Thymus (tissue), 11 donors: ENCODE data around the gene CCL26. TPM values are rescaled to one million over a fixed set of nuclear protein-coding genes. Genes with fewer than 3 reads are reported as not detected.
"Not testable (repeated sequence)": the region's sequence is repeated elsewhere in the genome, so short reads cannot be mapped to it uniquely, and the experiment has no call there.

Experiments used
- DNase-seq, 9 donors: peaks; one replicate each; pipeline ENCODE4 v3.0.0-alpha.2; 2013; ENCODE audit warnings: low spot score in 9 of 9, low read depth in 6 of 9, missing footprints in 1 of 9
- H3K27ac ChIP-seq, 2 donors: one replicate each; pipeline ENCODE4 v1.5.1; 2013; ENCODE audit warnings: control low read depth in 1 of 2, low read depth in 1 of 2, low read length in 1 of 2, mild to moderate bottlenecking in 1 of 2, moderate library complexity in 1 of 2
- H3K27me3 ChIP-seq, 2 donors: one replicate each; pipeline ENCODE4 v1.5.1; 2013; ENCODE audit warnings: low read length in 1 of 2; ENCODE audit not compliant: control insufficient read depth in 2 of 2, insufficient read depth in 1 of 2
- H3K36me3 ChIP-seq, 2 donors: one replicate each; pipeline ENCODE4 v1.5.1; 2013; ENCODE audit warnings: low read length in 1 of 2, mild to moderate bottlenecking in 1 of 2, moderate library complexity in 1 of 2; ENCODE audit not compliant: control insufficient read depth in 2 of 2, insufficient read depth in 2 of 2
- H3K4me1 ChIP-seq, 2 donors: one replicate each; pipeline ENCODE4 v1.5.1; 2013; ENCODE audit warnings: low read length in 2 of 2; ENCODE audit not compliant: control insufficient read depth in 2 of 2, insufficient read depth in 2 of 2
- H3K4me3 ChIP-seq, 2 donors: one replicate each; pipeline ENCODE4 v1.5.1; 2013; ENCODE audit warnings: low read length in 2 of 2, control low read depth in 1 of 2, mild to moderate bottlenecking in 1 of 2
- H3K9me3 ChIP-seq, 2 donors: one replicate each; pipeline ENCODE4 v1.5.1; 2013; ENCODE audit warnings: low read length in 1 of 2, mild to moderate bottlenecking in 1 of 2; ENCODE audit not compliant: control insufficient read depth in 2 of 2, insufficient read depth in 1 of 2
- WGBS: extraction: QIAGEN DNeasy Blood & Tissue Kit; methylation state at CpG from one replicate; pipeline ENCODE4 v1.1.7; 2013; 5-methylcytosine and 5-hydroxymethylcytosine counted together
- polyA plus RNA-seq: library from polyadenylated mRNA; stranded (reverse); fragments of 200-250 nt; gene quantifications from one replicate; pipeline ENCODE4 v1.2.3, GENCODE V29; 2013
- total RNA-seq: library from RNA; stranded (reverse); fragments of 120-200 nt; gene quantifications from one replicate; pipeline ENCODE4 v1.2.4, GENCODE V29; 2013
- donor health status: healthy.

CCL26 gene
- total and polyA plus RNA-seq, 2 donors: 0.14 to 3.1 TPM

DNA sequence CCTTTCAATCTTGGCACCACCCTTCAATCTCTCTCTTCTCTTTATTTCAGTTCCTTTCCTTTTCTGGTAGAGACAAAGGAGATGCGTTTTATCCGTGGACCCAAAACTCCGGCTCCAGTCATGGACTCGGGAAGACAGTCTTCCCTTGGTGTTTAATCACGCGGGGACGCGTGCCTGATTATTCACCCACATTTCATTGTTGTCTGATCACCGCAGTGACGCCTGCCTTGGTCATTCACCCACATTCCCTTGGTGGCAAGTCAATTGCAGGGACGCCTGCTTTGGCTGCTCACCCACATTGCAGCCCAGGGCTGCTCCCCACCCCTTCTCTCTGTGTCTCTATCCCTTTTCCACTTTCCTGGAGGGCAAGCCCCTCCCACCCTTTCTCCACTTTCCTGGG is 7.5 kb upstream of the CCL26 start:
- 89% methylated on average over 11 of the region's 11 CpGs for WGBS
- not testable (repeated sequence) for H3K4me3 ChIP-seq, H3K27ac ChIP-seq, H3K9me3 ChIP-seq, H3K36me3 ChIP-seq, DNase-seq, H3K4me1 ChIP-seq, H3K27me3 ChIP-seq

DNA sequence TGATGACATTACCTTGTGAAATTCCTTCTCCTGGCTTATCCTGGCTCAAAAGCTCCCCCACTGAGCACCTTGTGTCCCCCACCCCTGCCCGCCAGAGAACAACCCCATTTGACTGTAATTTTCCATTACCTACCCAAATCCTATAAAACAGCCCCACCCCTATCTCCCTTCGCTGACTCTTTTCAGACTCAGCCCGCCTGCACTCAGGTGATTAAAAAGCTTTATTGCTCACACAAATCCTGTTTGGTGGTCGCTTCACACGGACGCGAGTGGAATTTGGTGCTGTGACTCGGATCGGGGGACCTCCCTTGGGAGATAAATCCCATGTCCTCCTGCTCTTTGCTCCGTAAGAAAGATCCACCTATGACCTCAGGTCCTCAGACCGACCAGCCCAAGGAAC is 7.0 kb upstream of the CCL26 start:
- not testable (repeated sequence) for H3K9me3 ChIP-seq, H3K27ac ChIP-seq, DNase-seq, H3K36me3 ChIP-seq, H3K4me3 ChIP-seq, H3K4me1 ChIP-seq, H3K27me3 ChIP-seq
- 83% methylated on average over 11 of the region's 11 CpGs for WGBS

DNA sequence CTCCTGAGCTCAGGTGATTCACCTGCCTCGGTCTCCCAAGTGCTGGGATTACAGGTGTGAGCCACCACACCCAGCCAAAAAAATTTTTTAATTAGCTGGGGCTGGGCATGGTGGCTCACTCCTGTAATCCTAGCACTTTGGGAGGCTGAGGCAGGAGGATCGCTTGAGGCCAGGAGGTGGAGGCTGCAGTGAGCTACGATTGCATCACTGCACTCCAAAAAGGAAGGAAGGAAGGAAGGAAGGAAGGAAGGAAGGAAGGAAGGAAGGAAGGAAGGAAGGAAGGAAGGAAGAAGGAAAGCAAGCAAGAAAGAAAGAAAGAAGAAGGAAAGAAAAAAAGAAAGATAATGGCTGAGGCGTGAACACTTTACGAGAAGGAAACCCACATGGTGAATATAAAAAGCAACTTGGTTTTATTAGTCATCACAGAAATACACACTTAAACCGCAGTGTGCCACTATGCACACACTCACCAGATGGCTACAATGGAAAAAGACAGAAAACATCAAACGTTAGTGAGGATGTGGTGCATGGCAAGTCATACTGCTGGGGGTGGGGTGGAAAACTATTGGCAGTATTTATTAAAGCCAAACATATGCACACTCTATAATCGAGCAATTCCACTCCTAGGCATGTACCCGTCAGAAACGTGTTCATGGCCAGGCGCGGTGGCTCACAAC is 4.4 kb upstream of the CCL26 start:
- Histone ChIP-seq H3K9me3 (no peaks in the 10 kb centered on the region), H3K27ac (no peak overlapping the region), H3K4me1 (no peaks in the 10 kb centered on the region), H3K36me3 (no peaks in the 10 kb centered on the region), H3K4me3 (no peak overlapping the region), H3K27me3 (peaks cover 0 to 3% of the 10 kb centered on the region in 2 donors)
- 61% methylated on average over 12 of the region's 12 CpGs for WGBS
- peak in 1 of 9 donors; percentile 10 for DNase-seq

DNA sequence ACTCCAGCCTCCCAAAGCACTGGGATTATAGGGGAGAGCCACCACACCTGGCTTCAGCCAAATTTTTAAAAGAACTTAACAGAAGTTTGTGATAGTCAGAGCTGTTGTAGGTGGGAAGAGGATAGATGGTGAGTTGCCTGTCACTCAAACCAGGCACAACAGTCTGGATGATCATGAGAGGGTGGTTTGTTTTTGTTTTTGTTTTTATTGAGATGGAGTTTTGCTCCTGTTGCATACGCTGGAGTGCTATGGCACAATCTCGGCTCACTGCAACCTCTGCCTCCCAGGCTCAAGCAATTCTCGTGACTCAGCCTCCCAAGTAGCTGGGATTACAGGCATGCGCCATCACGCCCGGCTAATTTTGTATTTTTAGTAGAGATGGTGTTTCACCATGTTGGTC is 1.9 kb upstream of the CCL26 start:
- H3K9me3 ChIP-seq, DNase-seq, H3K36me3 ChIP-seq, H3K27me3 ChIP-seq, H3K4me1 ChIP-seq, H3K4me3 ChIP-seq, H3K27ac ChIP-seq: not testable (repeated sequence)
- 93% methylated on average over 6 of the region's 6 CpGs for WGBS

DNA sequence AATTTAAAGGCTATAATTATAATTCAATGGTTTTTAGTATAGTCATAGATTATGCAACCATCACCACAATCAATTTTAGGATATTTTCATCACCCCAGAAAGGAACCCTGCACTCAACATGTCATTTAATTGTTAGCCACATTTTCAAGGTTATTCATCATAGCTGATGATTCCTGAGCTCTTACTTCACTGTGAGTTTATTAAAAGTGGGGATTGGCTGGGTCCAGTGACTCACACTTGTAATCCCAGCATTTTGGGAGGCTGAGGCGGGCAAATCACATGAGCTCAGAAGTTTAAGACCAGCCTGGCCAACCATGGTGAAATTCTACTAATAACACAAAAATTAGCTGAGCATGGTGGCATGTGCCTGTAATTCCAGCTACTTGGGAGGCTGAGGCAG is 787 bp downstream of the CCL26 start:
- H3K27ac ChIP-seq: no peak overlapping the region
- no peaks in the 10 kb centered on the region for H3K9me3 ChIP-seq
- no peaks in the 10 kb centered on the region for H3K4me1 ChIP-seq
- H3K4me3 ChIP-seq: no peak overlapping the region
- no peaks in the 10 kb centered on the region for H3K27me3 ChIP-seq
- no peaks in the 10 kb centered on the region for H3K36me3 ChIP-seq
- no peak for DNase-seq
- 97% methylated on average over 1 of the region's 1 CpG for WGBS

DNA sequence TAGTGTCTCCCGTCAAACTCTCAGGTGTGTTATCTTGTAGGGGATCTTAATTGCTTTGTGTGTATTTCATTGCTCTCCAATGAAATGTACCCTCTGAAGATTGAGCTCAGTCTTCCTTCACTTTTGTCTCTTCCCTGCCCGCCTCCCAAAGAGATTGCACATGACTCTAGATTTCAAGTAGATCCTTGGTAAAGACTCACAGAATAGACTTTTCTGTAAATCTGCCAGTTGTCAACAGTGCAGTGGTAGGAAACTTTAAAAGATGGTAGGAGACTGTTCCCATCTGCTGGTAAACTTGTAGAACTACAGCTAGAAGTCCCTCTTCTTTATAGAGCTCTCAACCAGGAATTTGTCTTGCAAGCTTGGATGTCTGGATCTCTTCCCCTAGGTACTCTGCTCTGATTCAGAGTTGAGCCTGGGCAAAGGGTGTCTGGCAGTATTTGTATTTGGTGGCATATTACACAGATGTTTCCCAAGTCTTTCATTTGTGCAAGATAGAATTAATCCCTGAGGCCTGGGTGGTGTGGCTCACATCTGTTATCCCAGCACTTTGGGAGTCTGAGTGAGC is 9.6 kb downstream of the CCL26 start:
- Histone ChIP-seq H3K9me3 (no peaks in the 10 kb centered on the region), H3K27me3 (no peaks in the 10 kb centered on the region), H3K36me3 (no peaks in the 10 kb centered on the region), H3K4me3 (no peak overlapping the region), H3K27ac (no peak overlapping the region), H3K4me1 (no peaks in the 10 kb centered on the region)
- peak in 5 of 9 donors; percentile 11 to 44 (median 28) for DNase-seq
- 17% methylated on average over 2 of the region's 2 CpGs for WGBS

DNA sequence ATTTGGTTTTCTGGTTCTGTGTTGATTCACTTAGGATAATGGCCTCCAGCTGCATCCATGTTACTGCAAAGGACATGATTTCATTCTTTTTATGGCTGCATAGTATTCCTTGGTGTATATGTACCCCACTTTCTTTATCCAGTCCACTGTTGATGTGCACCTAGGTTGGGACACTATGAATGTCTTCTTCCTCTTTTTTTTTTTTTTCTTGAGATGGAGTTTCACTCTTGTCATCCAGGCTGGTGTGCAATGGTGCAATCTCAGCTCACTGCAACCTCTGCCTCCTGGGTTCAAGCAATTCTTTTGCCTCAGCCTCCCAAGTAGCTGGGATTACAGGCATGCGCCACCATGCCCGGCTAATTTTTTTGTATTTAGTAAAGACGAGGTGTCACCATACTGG is 10.2 kb downstream of the CCL26 start:
- WGBS: 97% methylated on average over 3 of the region's 3 CpGs
- not testable (repeated sequence) for H3K4me1 ChIP-seq, H3K4me3 ChIP-seq

DNA sequence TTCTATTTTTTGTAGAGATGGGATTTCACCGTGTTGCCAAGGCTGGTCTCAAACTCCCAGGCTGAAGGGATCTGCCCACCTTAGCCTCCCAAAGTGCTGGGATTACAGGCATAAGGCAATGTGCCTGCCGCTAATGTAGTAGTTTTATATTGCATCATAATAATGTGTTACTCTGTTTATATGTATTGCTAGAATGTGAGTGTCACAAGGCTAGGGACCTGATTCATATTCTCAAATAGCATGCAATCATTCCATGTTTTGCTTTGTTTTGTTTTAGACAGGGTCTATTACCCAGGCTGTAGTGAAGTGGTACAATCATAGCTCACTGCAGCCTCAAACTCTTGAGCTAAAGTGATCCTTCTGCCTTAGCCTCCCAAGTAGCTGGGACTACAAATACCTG is 13.5 kb downstream of the CCL26 start:
- Histone ChIP-seq H3K36me3 (no peaks in the 10 kb centered on the region), H3K27ac (no peak overlapping the region)
- WGBS: 93% methylated on average over 2 of the region's 2 CpGs

More for the DNA sequence above, 10.2 kb downstream of the CCL26 start:
- H3K27ac ChIP-seq, H3K9me3 ChIP-seq, H3K27me3 ChIP-seq, DNase-seq, H3K36me3 ChIP-seq: not testable (repeated sequence)

DNA sequence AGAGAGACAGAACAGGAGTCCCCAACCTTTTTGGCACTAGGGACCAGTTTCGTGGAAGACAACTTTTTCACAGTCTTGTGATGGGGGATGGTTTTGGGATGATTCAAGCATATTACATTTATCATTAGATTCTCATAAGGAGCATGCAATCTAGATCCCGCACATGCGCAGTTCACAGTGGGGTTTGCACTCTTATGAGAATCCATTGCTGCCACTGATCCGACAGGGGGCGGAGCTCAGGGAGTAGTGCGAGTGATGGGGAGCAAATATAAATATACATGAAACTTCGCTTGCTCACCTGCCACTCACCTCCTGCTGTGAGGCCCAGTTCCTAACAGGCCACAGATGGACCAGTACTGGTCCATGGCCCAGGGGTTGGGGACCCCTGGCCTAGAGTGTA is 14.2 kb downstream of the CCL26 start:
- WGBS: 97% methylated on average over 7 of the region's 7 CpGs
- Histone ChIP-seq H3K9me3 (no peaks in the 10 kb centered on the region), H3K36me3 (no peaks in the 10 kb centered on the region), H3K4me1 (no peaks in the 10 kb centered on the region), H3K27me3 (no peaks in the 10 kb centered on the region), H3K27ac (no peak overlapping the region), H3K4me3 (no peak overlapping the region)
- no peak for DNase-seq

More for the DNA sequence above, 13.5 kb downstream of the CCL26 start:
- no peak for DNase-seq
- Histone ChIP-seq H3K9me3 (no peaks in the 10 kb centered on the region), H3K27me3 (no peaks in the 10 kb centered on the region), H3K4me3 (no peak overlapping the region), H3K4me1 (no peaks in the 10 kb centered on the region)
